Measurements from ENCODE around the gene SHMT2. TPM values are rescaled to one million over a fixed set of nuclear protein-coding genes. Genes with fewer than 3 reads are reported as not detected.

Gene SHMT2
- total RNA-seq, 4 donors from 2014 or later: 20.5 to 42.4 (median 34.4) TPM

- 100% methylated on average over 1 of the region's 15 CpGs; no CpG with 5 or more reads in 1 of the 2 donors for WGBS, 2 donors (ENCODE audit: low coverage in 1 of 2)
- Histone ChIP-seq H3K9me3 (no peaks in the 10 kb centered on the region), H3K27ac (no peak overlapping the region), H3K36me3 (peaks cover 0 to 100% of the 10 kb centered on the region in 2 donors), H3K4me1 (no peaks in the 10 kb centered on the region), H3K27me3 (no peaks in the 10 kb centered on the region), H3K4me3 (no peak overlapping the region)
- TF ChIP-seq POLR2AphosphoS5 (IDR thresholded peaks at IDR 0.05): no peak
- TF ChIP-seq POLR2A (IDR thresholded peaks at IDR 0.05): no peak
- no peak for TF ChIP-seq CTCF (IDR thresholded peaks at IDR 0.05)
- TF ChIP-seq EP300 (IDR thresholded peaks at IDR 0.05): no peak
- ATAC-seq: no peak
Measured at GRCh38 chr12:57200497-57200896, 29.0 kb upstream of the SHMT2 start.

GRCh38 chr12:57201219-57201618, 28.3 kb upstream of the SHMT2 start:
- H3K4me3 ChIP-seq: no peak overlapping the region
- no peak overlapping the region for H3K27ac ChIP-seq
- H3K4me1 ChIP-seq: no peaks in the 10 kb centered on the region
- H3K36me3 ChIP-seq: peaks cover 0 to 100% of the 10 kb centered on the region in 2 donors
- no peak for TF ChIP-seq POLR2A (IDR thresholded peaks at IDR 0.05)
- no peak for TF ChIP-seq EP300 (IDR thresholded peaks at IDR 0.05)
- ATAC-seq: no peak
- H3K9me3 ChIP-seq: no peaks in the 10 kb centered on the region
- 72 to 74% methylated on average over 4 to 8 of the region's 8 CpGs for WGBS, 2 donors (ENCODE audit: low coverage in 1 of 2)
- H3K27me3 ChIP-seq: no peaks in the 10 kb centered on the region

- TF ChIP-seq POLR2AphosphoS5 (IDR thresholded peaks at IDR 0.05): no peak
- TF ChIP-seq POLR2A (IDR thresholded peaks at IDR 0.05): no peak
- TF ChIP-seq EP300 (IDR thresholded peaks at IDR 0.05): no peak
- no peak for TF ChIP-seq CTCF (IDR thresholded peaks at IDR 0.05)
- Histone ChIP-seq H3K36me3 (peaks cover 0 to 100% of the 10 kb centered on the region in 2 donors), H3K4me3 (no peak overlapping the region), H3K27ac (no peak overlapping the region), H3K4me1 (no peaks in the 10 kb centered on the region), H3K27me3 (no peaks in the 10 kb centered on the region), H3K9me3 (no peaks in the 10 kb centered on the region)
- no peak for ATAC-seq
- WGBS, 2 donors (ENCODE audit: low coverage in 1 of 2): 81 to 92% methylated on average over 5 of the region's 16 CpGs
Measured at GRCh38 chr12:57201631-57202030, 27.9 kb upstream of the SHMT2 start.

- Histone ChIP-seq H3K4me1 (no peaks in the 10 kb centered on the region), H3K9me3 (no peaks in the 10 kb centered on the region), H3K27me3 (no peaks in the 10 kb centered on the region), H3K27ac (no peak overlapping the region), H3K36me3 (peaks cover 0 to 98% of the 10 kb centered on the region in 2 donors), H3K4me3 (no peak overlapping the region)
- no peak for ATAC-seq
- TF ChIP-seq EP300 (IDR thresholded peaks at IDR 0.05) (no peak), CTCF (IDR thresholded peaks at IDR 0.05) (no peak), POLR2AphosphoS5 (IDR thresholded peaks at IDR 0.05) (no peak), POLR2A (IDR thresholded peaks at IDR 0.05) (no peak)
- 85 to 90% methylated on average over 4 to 13 of the region's 19 CpGs for WGBS, 2 donors (ENCODE audit: low coverage in 1 of 2)
Measured at GRCh38 chr12:57202321-57202720, 27.2 kb upstream of the SHMT2 start.

- Histone ChIP-seq H3K27ac (no peak overlapping the region), H3K9me3 (no peaks in the 10 kb centered on the region), H3K4me3 (no peak overlapping the region), H3K27me3 (no peaks in the 10 kb centered on the region), H3K4me1 (peaks cover 0 to 5% (median 0%) of the 10 kb centered on the region in 3 donors), H3K36me3 (peaks cover 0 to 98% of the 10 kb centered on the region in 2 donors)
- 88 to 90% methylated on average over 15 to 23 of the region's 28 CpGs for WGBS, 2 donors (ENCODE audit: low coverage in 1 of 2)
- TF ChIP-seq POLR2A (IDR thresholded peaks at IDR 0.05) (no peak), POLR2AphosphoS5 (IDR thresholded peaks at IDR 0.05) (no peak), EP300 (IDR thresholded peaks at IDR 0.05) (no peak), CTCF (IDR thresholded peaks at IDR 0.05) (no peak)
- no peak for ATAC-seq
Measured at GRCh38 chr12:57203201-57203600, 26.3 kb upstream of the SHMT2 start.
